WI38 (cell line): Measurements from ENCODE around the gene ARHGAP9.
A peak's percentile ranks its signal among the peaks of the same experiment; 100 is the strongest.

ENCODE experiments used
- H3K4me3 ChIP-seq: 2 replicates; pipeline ENCODE4 v1.5.1; 2011; ENCODE audit warnings: low read depth, mild to moderate bottlenecking, control low read depth, low read length
- TF ChIP-seq, protein P1 (sequence below): IDR thresholded peaks from 2 replicates; pipeline ENCODE4 v1.5.1; 2012; ENCODE audit warnings: low read depth, mild to moderate bottlenecking, control low read depth, low read length

The ARHGAP9 gene

DNA sequence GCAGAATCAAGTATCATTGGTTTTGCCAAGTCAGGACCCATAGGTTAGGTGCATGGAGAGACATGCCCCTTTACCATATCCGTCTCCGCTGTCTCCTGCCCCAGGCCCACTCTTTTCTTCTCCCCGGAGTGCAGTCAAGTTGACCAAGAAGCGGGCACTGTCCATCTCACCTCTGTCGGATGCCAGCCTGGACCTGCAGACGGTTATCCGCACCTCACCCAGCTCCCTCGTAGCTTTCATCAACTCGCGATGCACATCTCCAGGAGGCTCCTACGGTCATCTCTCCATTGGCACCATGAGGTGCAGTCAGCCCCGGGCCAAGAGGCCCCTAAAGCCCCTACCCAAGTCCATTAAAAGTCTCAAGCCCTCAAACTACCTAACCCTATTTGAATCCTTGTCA is 15.1 kb downstream of the ARHGAP9 start:
- TF ChIP-seq, protein P1, sequence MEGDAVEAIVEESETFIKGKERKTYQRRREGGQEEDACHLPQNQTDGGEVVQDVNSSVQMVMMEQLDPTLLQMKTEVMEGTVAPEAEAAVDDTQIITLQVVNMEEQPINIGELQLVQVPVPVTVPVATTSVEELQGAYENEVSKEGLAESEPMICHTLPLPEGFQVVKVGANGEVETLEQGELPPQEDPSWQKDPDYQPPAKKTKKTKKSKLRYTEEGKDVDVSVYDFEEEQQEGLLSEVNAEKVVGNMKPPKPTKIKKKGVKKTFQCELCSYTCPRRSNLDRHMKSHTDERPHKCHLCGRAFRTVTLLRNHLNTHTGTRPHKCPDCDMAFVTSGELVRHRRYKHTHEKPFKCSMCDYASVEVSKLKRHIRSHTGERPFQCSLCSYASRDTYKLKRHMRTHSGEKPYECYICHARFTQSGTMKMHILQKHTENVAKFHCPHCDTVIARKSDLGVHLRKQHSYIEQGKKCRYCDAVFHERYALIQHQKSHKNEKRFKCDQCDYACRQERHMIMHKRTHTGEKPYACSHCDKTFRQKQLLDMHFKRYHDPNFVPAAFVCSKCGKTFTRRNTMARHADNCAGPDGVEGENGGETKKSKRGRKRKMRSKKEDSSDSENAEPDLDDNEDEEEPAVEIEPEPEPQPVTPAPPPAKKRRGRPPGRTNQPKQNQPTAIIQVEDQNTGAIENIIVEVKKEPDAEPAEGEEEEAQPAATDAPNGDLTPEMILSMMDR: no peak
- no peak overlapping the region for H3K4me3 ChIP-seq

DNA sequence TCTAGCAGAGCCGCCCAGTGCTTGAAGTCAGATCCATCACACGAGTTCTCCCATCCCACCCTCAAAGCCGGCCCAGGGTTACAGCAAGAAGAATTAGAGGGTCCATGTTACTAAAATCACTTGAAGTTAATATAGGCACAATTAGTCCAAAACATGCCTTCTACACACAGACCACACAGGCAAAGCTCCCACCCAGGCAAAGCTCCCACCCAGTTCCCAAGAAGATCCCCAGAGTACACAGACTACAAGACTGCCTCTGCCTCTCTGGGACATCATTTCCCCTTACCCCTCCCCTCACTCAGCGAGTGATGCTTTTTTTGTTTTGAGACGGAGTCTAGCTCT is 16.8 kb downstream of the ARHGAP9 start:
- TF ChIP-seq, protein P1: no peak
- H3K4me3 ChIP-seq: no peak overlapping the region

DNA sequence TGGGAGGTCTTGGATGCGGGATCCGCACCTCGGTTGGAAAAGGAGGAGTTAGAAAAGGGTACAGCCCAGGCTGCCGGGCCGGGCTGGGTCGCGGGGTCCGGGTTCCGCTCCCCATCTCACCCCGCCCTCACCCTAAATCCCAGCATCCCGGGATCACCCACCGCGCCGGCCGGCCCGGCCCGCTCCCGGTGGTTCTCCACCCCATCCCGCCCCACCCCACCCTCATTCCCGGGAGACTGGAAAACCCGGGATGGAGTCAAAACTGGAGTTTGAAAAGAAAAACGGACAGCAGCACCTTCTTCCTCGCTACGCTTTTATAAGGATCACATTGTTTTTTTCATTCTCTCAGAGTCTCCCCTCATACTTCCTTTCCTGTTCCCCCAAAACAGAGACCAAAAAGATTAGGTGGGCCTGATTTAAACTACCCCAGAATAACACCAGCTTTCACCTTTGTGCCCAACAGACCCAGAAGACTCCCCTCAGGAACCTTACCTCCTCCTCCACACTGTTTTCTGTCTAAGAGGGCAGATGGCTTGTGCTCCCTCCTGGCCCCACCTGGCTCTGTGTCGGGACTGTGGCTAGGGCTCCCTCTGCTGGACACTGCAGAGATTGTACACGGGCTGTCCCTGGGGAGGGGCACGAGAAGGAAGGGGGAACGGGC is 17.3 kb downstream of the ARHGAP9 start:
- TF ChIP-seq, protein P1: peak; percentile 91
- H3K4me3 ChIP-seq: peak overlapping the region; percentile 55

DNA sequence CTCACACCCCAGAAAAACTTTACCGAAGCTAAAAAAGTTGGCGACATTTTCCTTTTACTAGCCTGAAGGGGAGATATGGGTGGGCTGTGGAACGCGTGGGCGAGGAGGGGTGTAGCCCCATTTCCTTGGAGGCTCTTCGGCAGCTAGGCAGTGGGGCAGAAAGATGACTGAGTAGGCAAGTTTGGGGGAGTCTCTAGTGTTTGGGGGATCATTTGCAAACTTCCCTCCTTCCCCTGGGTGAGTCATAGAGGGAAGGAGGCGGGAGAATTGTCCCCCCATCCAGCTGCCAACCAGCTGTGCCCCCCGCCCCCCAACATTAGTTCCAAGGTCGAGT is 17.8 kb downstream of the ARHGAP9 start:
- peak overlapping the region; percentile 55 for H3K4me3 ChIP-seq
- TF ChIP-seq, protein P1: no peak

DNA sequence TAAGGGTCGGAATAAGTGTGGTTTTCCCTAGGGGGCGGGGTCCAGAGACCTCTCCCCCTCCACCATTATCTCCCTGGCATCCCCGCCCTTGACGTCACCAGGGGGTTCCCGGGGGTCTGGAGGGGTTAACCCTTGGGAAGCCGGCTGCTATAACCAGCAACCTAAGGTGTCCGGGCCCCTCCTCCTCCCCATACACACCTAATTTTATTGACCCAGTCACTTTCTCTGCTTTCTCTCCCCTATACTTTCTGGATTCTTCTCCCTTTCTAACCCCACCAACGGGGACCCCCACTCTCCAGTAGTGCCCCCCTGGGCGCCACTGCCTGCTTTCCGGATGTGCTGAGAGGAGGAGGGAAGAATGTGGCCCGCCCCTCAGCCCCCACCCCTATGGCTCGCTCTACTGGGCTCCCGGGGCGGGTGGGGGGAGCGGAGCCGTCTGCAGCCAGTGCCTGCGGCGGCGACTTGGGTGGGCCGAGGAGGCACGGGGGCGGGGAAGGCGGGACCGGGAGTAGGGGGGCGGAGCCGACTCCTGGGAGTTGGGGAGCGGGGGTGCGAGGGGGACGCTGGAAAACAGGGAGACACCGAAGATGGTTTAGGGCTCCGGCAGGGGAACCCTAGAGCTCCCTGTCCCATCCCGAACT is 18.3 kb downstream of the ARHGAP9 start:
- H3K4me3 ChIP-seq: peak overlapping the region; percentile 55
- TF ChIP-seq, protein P1: no peak

DNA sequence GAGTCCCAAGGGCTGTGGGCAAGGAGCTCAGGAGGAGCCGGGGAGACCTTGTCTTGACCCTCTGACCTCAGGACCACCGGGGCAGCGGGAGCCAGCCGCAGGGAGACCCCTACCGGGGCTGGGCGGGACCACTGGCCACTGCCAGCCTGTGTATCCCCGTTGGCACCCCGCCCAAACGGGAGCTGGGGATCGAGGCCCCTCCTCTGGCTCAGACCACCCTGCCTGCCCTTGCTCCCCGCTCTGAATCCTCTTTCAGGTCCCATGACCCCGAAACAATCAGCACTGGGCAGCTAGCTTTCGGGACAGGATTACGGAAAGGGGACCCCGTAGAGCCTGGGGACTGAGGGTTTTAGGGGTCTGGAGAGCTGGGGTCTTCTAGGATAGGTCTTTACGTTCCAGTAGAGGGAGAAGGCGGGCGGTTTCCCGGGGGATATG is 18.8 kb downstream of the ARHGAP9 start:
- H3K4me3 ChIP-seq: peak overlapping the region; percentile 55
- TF ChIP-seq, protein P1: no peak

DNA sequence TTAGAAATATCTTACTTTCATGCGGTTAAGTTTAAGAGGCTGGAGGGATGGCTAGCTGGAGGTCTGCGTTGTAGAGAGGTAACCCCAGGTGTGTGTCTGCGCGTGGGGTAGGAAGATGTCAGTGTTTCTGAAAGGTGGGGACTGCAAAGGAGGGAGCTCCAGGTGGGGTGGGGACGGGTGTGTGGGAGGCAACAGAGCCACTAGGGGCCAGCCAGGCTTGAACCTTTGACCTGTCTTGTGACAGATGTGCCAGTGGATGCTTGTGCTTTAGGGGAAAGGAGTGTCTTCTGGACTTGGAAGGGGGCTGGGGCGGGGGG is 19.2 kb downstream of the ARHGAP9 start:
- TF ChIP-seq, protein P1: no peak
- H3K4me3 ChIP-seq: peak overlapping the region; percentile 55
